B cell (primary cell): Measurements from ENCODE around the gene MUS81.

ENCODE experiments used
- EZH2 ChIP-seq: IDR thresholded peaks from 2 replicates; pipeline ENCODE4 v1.6.1; 2012; ENCODE audit warnings: borderline replicate concordance, low read depth, mild to moderate bottlenecking, moderate library complexity, low read length; ENCODE audit not compliant: insufficient read depth, poor library complexity, severe bottlenecking
- TF ChIP-seq, protein P1 (sequence below): fragments of 200-600 bp; IDR thresholded peaks from one replicate; pipeline ENCODE4 v1.8.0; 2022; ENCODE audit warnings: antibody characterized with exemption, mild to moderate bottlenecking

DNA sequence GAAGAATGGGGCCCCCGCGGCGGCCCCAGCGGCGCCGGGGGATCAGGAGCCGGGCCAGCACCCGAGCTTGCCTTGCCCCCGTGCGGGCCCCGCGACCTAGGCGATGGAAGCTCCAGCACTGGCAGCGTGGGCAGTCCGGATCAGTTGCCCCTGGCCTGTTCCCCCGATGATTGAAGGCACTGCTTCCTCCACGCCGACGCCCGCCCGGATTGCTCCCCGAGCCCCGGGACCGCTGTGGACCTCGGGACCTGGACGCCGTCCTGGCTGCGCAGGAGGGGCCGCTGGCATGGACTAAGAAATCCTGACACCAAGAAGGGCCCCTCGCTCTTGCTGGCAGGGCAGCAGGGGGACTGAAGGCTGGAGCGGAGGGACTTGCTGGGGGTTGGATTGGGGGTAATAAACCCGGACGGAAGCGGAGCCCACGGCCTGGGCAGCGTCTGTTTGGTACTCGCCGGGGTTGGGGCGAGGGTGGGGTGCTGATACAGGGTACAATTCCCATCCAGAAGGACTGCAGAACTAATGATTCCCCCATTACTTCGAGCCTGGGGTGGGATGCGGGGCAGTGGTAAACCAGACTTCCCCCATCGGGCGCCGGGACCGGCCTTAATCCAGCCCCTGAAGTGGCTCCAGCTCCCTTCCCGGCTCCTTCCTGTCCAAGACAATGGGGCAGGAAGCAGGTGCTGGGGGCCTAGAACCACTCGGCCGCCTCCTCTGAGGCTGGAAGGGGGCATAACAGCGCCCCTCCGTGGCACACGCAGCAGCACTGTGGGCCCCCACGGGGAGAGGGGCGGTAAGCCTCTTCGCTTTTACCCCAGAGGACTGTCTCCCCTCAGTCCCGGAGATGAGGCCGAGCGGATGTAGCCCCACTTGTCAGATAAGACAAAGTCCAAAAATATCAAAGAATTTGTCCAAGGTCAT, 31.2 kb downstream of the MUS81 start:
- TF ChIP-seq, protein P1, sequence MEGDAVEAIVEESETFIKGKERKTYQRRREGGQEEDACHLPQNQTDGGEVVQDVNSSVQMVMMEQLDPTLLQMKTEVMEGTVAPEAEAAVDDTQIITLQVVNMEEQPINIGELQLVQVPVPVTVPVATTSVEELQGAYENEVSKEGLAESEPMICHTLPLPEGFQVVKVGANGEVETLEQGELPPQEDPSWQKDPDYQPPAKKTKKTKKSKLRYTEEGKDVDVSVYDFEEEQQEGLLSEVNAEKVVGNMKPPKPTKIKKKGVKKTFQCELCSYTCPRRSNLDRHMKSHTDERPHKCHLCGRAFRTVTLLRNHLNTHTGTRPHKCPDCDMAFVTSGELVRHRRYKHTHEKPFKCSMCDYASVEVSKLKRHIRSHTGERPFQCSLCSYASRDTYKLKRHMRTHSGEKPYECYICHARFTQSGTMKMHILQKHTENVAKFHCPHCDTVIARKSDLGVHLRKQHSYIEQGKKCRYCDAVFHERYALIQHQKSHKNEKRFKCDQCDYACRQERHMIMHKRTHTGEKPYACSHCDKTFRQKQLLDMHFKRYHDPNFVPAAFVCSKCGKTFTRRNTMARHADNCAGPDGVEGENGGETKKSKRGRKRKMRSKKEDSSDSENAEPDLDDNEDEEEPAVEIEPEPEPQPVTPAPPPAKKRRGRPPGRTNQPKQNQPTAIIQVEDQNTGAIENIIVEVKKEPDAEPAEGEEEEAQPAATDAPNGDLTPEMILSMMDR = no peak
- TF ChIP-seq EZH2 = no peak
